Measurements from ENCODE around the gene OBSCN.

- TF ChIP-seq CTCF (IDR thresholded peaks at IDR 0.05): no peak
- TF ChIP-seq EZH2phosphoT487 (IDR thresholded peaks at IDR 0.05): no peak
- TF ChIP-seq EZH2 (IDR thresholded peaks at IDR 0.05): no peak
Measured at GRCh38 chr1:228351850-228352249, 144.0 kb downstream of the OBSCN start.
